Cardiac septum (tissue), 1 donor: ENCODE measurements around the gene TIMM10. TPM values are rescaled to one million over a fixed set of nuclear protein-coding genes. Genes with fewer than 3 reads are reported as not detected.

ENCODE experiments used
- DNase-seq: peaks from one replicate; pipeline ENCODE4 v3.0.0-alpha.2; 2020; ENCODE audit warnings: low spot score
- intact Hi-C: fragments of 100-400 bp; cut with DNase I; formaldehyde crosslinking; loops from one replicate; pipeline ENCODE4 v1.14.0; 2022
- total RNA-seq: library from RNA; stranded (reverse); fragmentation: NEBNext Ultra II Directional; extraction: Animal tissue kit (Norgen Biotek cat#: 25700); gene quantifications from one replicate; pipeline ENCODE4 v1.2.1, GENCODE V29; 2021
- donor health status: DM: no; HTN: no; CAD: no.

TIMM10 gene
- total RNA-seq, 1 donor from 2014 or later: 71.6 TPM

DNA sequence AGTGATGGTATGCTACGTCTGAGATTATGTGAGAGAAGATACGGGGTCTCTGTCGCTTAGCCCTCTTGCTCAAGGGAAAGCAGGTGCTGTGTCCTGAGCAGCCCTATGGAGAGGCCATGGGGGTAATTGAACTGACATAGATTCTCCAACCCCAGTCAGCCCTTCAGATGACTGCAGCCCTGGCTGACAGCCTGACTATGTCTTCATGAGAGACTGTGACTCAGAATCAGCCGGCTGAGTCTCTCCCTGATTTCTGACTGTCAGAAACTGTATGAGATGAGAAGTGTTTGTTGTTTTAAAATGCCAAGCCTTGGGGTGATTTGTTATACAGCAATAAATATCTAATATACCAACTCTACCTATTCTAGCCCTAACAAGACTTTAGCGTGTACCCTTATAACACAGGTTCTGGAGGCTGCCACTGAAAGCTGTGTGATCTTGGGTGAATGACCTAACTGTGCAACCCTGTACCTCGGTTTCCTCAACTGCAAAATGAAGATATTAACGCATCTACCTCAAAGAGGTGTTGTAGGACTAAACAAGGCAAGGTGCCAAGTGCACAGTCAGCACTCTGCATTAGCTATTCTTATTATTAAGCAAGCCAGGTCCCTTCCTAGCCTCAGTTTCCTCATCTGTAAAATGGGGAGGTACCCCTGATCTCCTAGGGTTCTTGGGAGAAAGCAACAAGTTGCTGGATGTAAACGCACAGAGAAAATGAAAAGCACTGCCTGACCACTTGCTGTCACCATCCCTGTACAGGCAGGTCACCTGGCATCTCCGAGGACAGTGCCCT lies 39.9 kb downstream of the TIMM10 start:
- intact Hi-C loops: loop anchor here (10.0 kb wide), 1 partner anchor 154 kb away; the partner anchor contains the start of gene YPEL4

DNA sequence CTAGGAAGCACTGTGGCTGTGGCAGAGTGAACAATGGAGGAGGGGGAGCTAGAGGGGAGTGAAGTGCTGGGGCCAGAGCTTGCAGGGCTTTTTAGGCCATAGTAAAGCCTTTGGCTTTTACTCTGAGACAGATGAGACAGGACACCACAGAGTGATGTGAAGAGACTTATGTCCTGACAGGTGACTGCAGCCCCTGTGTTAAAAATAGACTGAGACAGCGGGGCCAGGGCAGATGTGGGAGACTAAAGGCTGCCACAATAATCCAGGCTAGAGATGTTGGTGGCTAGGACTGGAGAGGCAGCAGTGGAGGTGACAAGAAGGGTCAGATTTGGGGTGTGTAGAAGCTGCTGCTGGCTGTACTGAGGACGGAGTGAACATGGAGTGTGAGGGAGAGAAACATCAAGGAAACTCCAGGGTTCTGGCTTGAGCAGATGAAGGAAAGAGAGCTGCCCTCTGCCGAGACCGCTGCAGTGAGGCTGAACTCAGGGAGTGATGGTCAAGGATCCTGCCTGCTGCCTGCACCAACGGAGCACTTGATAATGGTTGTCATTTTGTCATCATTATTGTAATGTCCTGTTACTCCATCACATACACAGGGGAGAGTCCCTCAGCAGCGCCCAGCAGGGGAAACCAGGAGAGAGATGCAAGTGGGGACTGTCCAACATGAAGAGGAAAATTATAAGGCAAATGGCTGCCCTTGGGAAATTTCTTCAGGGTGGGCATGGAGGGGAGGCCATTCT lies 42.5 kb downstream of the TIMM10 start:
- intact Hi-C loops: no loop called here
- no peak for DNase-seq

More for the DNA sequence above, 39.9 kb downstream of the TIMM10 start:
- no peak for DNase-seq

DNA sequence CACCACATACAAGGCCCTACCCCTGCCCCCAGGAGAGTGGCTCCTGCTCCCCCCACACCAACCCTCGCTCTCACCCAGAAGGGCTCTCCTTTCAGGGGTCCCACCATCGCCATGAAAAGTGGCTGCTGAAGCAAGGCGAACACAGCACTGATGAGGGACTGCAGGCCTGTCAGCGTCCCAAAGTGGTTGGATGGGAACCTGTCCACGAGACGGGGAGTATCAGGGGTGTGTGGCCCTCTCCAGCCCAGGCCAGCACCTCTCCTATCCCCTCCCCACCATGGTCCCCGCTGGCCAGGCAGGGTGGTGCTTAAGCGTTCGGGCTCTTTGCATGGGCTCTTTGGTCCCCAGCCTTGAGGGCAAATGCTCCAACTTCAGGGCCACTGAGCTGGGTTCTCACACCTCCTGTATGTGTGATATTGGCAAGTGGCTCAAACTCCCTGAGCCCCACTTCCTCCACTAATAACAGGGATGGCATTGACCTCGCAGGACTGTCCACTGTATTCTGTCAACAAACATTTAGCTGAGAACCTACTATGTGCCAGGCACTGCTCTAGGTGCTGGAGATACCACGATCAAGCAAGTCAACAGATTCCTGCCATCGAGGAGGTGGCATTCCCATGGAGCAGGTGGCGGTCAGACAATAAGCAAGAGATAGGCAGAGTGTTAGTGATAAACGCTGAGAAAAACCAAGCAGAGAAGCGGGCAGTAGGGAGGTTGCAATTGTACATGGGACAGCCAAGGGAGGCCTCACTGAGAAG lies 43.4 kb downstream of the TIMM10 start:
- intact Hi-C loops: no loop called here
- DNase-seq: no peak

DNA sequence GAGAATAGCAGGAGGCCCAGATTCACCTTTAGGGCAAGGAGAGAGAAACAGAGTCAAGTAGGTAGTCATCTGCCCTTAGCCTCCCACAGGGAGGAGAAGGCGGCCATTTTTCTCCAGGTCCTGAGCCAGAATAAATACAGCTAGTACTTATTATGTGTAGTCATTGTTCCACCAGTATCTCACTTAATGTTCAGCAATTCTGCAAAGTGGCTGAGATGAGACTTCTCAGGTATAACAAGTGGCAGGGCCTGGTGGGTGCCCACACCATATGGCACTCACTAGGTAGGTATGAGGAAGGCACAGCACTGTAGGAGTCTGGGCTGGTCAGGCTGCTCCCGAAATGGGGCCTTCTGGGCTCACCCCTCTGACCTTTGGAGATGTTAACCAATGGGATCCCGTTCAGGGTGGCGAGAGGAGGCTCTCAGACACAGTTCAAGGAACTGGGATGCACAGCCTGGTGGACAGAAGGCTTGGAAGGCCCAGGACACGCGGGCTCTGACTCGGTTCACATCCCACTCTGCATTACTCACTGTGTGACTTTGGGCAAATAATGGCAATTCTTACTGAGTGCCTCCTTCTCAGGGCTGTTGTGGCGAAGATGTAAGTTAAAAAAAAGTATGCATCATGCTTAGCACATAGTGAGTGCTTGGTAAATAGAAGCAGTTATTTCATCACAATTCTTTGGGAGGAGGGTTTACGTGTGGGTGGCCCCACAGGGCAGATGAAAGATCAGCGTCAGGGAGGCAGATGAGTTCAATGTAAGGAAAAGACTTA lies 45.1 kb downstream of the TIMM10 start:
- DNase-seq: no peak
- intact Hi-C loops: no loop called here

DNA sequence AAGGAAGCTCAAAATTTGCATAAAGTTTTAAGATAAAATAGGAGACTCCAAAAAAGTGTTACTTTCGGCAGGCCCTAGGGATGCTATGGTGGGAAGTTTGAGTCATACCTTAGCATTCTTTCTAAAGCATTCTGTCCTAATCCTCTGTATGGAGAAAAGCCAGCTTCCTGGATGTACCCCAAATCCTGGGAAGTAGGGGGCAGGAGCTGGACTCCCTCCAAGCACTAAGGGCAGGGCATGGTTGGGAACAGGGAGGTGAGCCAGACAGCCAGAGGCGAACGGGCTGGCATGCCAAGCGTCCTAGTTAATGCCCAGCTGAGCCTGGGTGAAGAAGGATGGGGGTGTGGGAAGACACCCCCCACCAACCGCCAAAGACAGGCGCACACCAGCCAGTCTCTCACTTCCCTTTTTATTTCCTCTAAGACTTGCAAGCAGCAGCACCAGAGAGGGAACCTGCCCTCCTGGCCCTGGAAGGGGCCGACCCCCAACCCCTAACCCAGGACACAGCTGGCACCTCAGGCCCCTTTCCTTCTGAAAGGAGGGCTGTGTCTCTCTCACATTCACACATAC lies 46.3 kb downstream of the TIMM10 start:
- no peak for DNase-seq
- intact Hi-C loops: no loop called here

DNA sequence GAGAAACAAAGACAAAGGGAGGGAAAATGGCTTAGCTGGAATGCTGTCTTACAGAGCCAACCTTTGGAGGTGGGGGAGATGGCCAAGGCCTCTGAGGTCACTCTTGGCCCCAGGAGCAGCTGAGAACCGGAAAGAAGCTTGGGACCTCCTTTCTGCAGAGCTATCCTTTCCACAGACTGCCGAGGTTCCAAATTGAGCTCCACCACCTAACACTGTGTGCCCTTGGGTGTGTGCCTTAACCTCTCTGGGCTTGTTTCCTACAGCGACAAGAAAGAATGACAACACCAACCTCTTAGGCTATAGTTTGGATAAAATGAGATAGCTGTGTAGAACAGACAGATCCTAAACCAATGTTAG lies 47.0 kb downstream of the TIMM10 start:
- DNase-seq: no peak
- intact Hi-C loops: no loop called here

DNA sequence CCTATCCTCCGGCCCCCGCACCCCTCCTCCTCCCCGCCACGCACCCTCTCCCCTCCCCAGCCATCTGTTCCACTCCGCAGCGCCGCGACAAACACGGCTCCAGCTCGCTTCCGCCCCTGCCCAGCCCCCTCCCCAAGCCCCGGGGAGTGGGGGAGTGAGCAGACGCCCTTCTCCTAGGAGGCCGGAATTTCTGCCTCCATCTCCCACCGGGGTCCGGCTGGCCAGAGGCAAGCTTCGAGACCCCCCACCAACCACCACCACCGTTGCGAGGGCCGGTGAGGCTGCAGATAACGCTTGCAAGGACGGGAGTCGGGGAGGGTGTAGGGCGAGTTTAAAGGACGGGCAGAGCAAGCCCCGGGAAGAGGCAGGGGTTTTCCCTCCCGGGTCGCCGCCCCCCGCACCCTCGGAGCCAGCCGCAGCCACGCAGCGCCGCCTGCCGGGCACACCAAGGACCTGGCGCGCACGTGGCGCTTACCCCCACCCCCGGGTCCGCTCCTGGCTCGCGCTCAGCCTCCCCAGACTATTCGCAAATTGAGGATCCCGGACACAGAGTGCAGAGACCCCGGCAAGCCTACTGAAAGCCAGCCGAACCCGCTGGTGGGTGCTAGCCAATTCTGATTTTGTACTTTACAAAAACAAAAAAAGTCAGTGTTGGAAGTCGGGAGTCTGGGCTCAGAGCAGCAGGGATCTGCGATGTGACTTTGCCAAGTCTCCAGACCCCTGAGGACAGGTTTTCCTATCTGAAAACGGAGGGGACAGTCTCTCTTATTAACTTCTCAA lies 47.6 kb downstream of the TIMM10 start:
- DNase-seq: no peak
- intact Hi-C loops: no loop called here

DNA sequence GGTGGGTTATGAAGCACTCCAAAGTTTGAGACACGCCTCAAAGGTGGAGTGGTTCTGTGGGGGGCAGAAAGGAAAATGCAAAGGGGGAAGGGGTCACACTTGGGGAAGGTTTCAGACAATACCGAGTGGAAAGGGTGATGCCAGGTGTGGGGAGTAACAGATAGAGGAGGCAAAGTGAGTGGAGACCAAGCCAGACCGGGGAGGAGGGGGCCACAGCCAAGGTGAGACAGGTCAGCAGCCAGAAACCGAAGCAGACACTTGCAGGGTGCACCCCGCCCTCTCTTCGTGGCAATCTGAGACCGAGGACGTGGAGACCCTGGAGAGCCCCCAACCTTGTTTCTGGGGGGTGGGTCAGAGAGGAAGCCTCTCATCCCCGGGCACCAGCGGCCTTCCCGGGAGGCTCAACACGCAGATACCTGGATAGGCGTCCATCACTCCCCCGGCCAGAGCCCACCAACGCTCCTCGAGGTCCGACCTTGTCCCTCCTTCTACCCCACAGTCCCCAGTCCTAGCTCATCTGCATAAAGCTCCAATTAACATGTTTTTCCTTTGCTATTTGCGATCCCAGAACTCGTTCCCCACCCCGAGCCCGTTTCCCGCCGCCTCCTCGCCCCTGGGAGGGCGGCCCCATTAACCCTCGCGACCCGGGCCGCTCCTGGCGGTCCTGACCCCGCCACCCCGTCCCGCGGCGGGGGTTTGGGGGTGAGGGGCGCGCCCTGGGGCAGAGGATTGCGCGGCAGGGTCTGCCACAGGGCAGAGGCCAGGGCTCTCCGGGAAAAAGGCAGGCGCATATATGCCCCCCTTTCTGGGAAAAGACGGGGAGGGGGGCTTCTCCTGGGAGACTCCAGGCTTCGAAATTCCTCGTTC lies 48.4 kb downstream of the TIMM10 start:
- no peak for DNase-seq
- intact Hi-C loops: loop anchor here (2.0 kb wide), 1 partner anchor 135 kb away; no protein-coding TSS in a partner anchor

DNA sequence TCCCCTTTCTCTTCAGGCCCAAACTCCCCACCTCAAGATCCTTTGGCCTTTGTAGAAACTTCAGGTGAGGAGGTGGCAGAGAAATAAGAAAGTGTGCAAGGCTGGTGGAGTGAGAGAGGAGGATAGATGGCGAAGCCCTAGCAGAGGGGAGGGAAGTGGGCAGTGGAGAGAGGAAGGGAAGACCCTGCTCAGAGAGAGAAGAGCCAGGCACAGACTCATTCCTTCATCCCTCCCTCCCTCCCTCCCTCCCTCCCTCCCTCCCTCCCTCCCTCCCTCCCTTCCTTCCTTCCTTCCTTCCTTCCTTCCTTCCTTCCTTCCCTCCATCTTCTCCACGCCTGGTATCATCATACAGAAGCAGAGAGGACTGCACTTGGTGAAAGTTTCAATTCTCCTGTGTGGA lies 49.2 kb downstream of the TIMM10 start:
- intact Hi-C loops: loop anchor here (2.0 kb wide), 1 partner anchor 135 kb away; no protein-coding TSS in a partner anchor
- DNase-seq: no peak

DNA sequence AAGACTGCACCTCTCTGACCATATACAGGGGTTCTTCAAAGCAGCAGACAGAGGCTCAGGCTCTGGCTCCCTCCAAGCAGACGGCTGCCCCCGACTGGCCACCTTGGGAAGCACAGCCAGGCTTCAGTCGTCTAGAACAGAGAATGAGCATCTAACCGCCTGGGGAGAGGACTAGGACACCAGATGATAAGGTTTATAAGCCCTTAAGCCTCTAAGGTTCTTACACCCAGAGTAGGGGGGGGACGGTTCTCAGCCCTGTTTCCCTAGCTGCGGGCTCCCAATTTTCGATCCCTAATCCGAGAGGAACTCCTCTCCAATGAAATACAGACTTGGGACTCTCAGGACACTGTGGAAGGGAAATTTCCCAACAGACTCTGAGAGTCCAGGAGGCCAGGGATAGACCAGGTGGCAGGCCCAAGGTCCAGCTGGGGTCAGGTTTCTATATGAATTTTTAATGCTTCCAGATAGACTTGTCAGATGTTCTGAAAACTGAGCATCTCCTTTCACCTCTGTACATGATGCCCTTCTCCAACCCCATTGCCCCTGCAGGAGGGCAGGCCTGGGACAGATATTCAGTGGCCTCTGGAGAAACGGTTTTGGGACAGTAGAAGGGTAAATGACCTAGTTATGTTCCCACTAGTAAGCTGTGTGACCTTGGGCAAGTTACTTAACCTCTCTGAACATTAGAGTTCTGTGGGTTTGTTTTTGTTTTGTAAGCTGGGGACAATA lies 50.0 kb downstream of the TIMM10 start:
- intact Hi-C loops: loop anchor here (2.0 kb wide), 1 partner anchor 134 kb away; no protein-coding TSS in a partner anchor

DNA sequence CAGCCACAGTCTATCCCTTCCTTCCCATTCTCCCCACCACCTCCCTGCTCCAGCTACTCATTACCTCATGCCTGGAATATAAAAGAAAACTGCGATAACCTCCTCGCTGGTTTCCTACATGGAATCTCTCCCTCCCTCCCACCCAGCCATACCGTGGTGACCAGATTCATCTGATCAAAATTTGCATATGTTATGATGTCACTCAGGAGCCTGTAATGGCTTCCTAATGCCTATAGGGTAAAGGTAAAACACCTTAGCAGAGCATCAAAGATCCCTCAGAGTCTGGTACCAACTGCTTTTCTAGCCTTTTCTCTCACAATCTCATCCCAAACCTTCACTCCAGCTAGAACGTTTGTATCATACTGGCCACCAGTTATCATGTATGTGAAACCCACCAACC lies 50.6 kb downstream of the TIMM10 start:
- intact Hi-C loops: loop anchor here (2.0 kb wide), 1 partner anchor 133 kb away; no protein-coding TSS in a partner anchor

More for the DNA sequence above, 50.0 kb downstream of the TIMM10 start:
- no peak for DNase-seq

DNA sequence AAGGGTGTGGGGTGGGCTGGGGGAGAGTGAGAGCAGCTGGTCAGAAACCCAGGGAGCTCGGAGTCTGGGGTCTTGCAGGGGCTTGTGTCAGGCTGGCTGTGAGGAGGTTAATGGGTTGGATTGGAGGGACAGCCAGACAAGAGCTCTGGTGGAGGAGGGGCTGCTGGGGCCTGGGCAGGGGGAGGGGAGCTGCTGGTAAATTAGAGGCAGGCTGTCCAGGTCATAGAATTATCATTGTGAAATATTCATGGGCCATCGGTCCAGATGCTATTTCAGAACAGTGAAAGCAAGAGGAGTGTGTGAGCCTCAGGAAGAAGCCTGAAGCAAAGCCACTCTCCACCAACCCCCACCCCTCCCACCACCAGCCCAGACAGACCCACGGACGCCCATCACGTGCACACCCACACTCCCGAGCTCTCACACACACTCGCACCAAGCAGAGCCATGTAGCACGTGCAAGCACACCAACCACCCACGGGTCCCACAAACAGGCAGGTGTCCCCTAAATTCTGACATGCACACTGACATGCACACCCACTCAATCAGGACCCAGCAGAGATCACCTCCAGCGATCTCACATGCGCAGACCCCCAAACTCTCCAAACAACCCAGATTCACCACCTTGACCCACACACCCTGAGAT lies 51.4 kb downstream of the TIMM10 start:
- intact Hi-C loops: no loop called here
- DNase-seq: no peak

More for the DNA sequence above, 50.6 kb downstream of the TIMM10 start:
- DNase-seq: no peak
